Natural killer cell (primary cell): ENCODE measurements around the gene FRMD3. TPM values are rescaled to one million over a fixed set of nuclear protein-coding genes. Genes with fewer than 3 reads are reported as not detected.

Experiments
- ATAC-seq, 3 donors: fragments of 150-1000 bp in 2 of 3; fragments of 200-7000 bp in 1 of 3; cut with Tn5 transposase; 1 replicate in 1 of 3; 2 replicates in 2 of 3; pipeline ENCODE4 v1.10.0; 2021; ENCODE audit warnings: mild to moderate bottlenecking in 2 of 3, moderate library complexity in 2 of 3
- DNase-seq, 2 donors: peaks; one replicate each; pipeline versions ENCODE4 v3.0.0 to v3.0.0-alpha.2; 2013 to 2021; ENCODE audit warnings: mixed read lengths in 1 of 2
- H3K27ac ChIP-seq: one replicate; pipeline ENCODE4 v1.5.1; 2013; ENCODE audit warnings: mild to moderate bottlenecking, low read length
- H3K27me3 ChIP-seq: one replicate; pipeline ENCODE4 v1.6.1; 2013; ENCODE audit warnings: low read length; ENCODE audit not compliant: control insufficient read depth, insufficient read depth
- H3K36me3 ChIP-seq: one replicate; pipeline ENCODE4 v1.6.1; 2013; ENCODE audit warnings: low read length; ENCODE audit not compliant: control insufficient read depth, insufficient read depth
- H3K4me1 ChIP-seq: one replicate; pipeline ENCODE4 v1.6.1; 2013; ENCODE audit warnings: low read length; ENCODE audit not compliant: control insufficient read depth, insufficient read depth
- H3K4me3 ChIP-seq: one replicate; pipeline ENCODE4 v1.5.1; 2013; ENCODE audit warnings: low read length
- H3K9me3 ChIP-seq: one replicate; pipeline ENCODE4 v1.6.1; 2013; ENCODE audit warnings: low read length; ENCODE audit not compliant: control insufficient read depth, insufficient read depth
- H3K27ac Mint-ChIP-seq, 2 donors: one replicate each; pipeline ENCODE4 v1.8.0; 2022; ENCODE audit warnings: mild to moderate bottlenecking in 2 of 2, mixed read lengths in 2 of 2, moderate library complexity in 1 of 2
- H3K27me3 Mint-ChIP-seq, 2 donors: one replicate each; pipeline ENCODE4 v1.8.0; 2022; ENCODE audit warnings: low read depth in 2 of 2, mixed read lengths in 2 of 2
- H3K36me3 Mint-ChIP-seq: one replicate; pipeline ENCODE4 v1.8.0; 2022; ENCODE audit warnings: mixed read lengths
- H3K4me1 Mint-ChIP-seq, 2 donors: one replicate each; pipeline ENCODE4 v1.8.0; 2022; ENCODE audit warnings: mixed read lengths in 2 of 2
- H3K4me3 Mint-ChIP-seq: one replicate; pipeline ENCODE4 v1.8.0; 2022; ENCODE audit warnings: mild to moderate bottlenecking, moderate library complexity, mixed read lengths
- H3K9me3 Mint-ChIP-seq, 2 donors: one replicate each; pipeline ENCODE4 v1.8.0; 2022; ENCODE audit warnings: mixed read lengths in 2 of 2
- CTCF ChIP-seq: fragments of 200-600 bp; IDR thresholded peaks from one replicate; pipeline ENCODE4 v1.8.0; 2022; ENCODE audit warnings: antibody characterized with exemption
- WGBS: methylation state at CpG from one replicate; pipeline ENCODE4 v1.1.7; 2013; ENCODE audit warnings: missing lambda C conversion rate; ENCODE audit not compliant: insufficient coverage; 5-methylcytosine and 5-hydroxymethylcytosine counted together
- intact Hi-C: fragments of 100-400 bp; cut with micrococcal nuclease; formaldehyde crosslinking; loops from one replicate; pipeline ENCODE4 v1.14.2; 2022
- total RNA-seq, 4 donors: library from RNA; stranded (reverse); fragments of 120-200 nt in 1 of 4; gene quantifications; one replicate each; pipeline versions ENCODE4 v1.2.3 to v1.2.4, GENCODE V29; 2013 to 2022

FRMD3 gene
- total RNA-seq, 3 donors from 2014 or later (not counting 1 experiment from before 2014, with no cell fraction given) = 1.2 to 2.4 (median 2.1) TPM

GRCh38 chr9:83444110-83444509, 94.1 kb downstream of the FRMD3 start:
- no peak overlapping the region for H3K27ac ChIP-seq
- no peak overlapping the region for H3K27ac Mint-ChIP-seq
- no peak for TF ChIP-seq CTCF
- H3K4me3 ChIP-seq = no peak overlapping the region
- H3K4me1 Mint-ChIP-seq = no peaks in the 10 kb centered on the region
- no peaks in the 10 kb centered on the region for H3K27me3 Mint-ChIP-seq
- ATAC-seq (no peak), DNase-seq (no peak)
- whole genome bisulfite sequencing = 85% methylated on average over 4 of the region's 4 CpGs
- no peaks in the 10 kb centered on the region for H3K4me1 ChIP-seq
- intact Hi-C loops = no loop called here
- no peaks in the 10 kb centered on the region for H3K9me3 Mint-ChIP-seq
- no peaks in the 10 kb centered on the region for H3K36me3 Mint-ChIP-seq
- H3K4me3 Mint-ChIP-seq = no peak overlapping the region
- H3K27me3 ChIP-seq = no peaks in the 10 kb centered on the region
- no peaks in the 10 kb centered on the region for H3K9me3 ChIP-seq
- no peaks in the 10 kb centered on the region for H3K36me3 ChIP-seq

GRCh38 chr9:83441390-83441789, 96.8 kb downstream of the FRMD3 start:
- no peaks in the 10 kb centered on the region for H3K4me1 ChIP-seq
- no peak for TF ChIP-seq CTCF
- H3K27me3 ChIP-seq = no peaks in the 10 kb centered on the region
- no peak overlapping the region for H3K4me3 Mint-ChIP-seq
- H3K27me3 Mint-ChIP-seq = no peaks in the 10 kb centered on the region
- no peaks in the 10 kb centered on the region for H3K9me3 ChIP-seq
- H3K9me3 Mint-ChIP-seq = no peaks in the 10 kb centered on the region
- H3K27ac Mint-ChIP-seq = no peak overlapping the region
- no peak for ATAC-seq
- WGBS = 83% methylated on average over 2 of the region's 3 CpGs
- H3K36me3 ChIP-seq = no peaks in the 10 kb centered on the region
- H3K4me1 Mint-ChIP-seq = no peaks in the 10 kb centered on the region
- H3K4me3 ChIP-seq = no peak overlapping the region
- DNase-seq = no peak
- H3K27ac ChIP-seq = no peak overlapping the region
- intact Hi-C loops = no loop called here
- H3K36me3 Mint-ChIP-seq = no peaks in the 10 kb centered on the region

DNA sequence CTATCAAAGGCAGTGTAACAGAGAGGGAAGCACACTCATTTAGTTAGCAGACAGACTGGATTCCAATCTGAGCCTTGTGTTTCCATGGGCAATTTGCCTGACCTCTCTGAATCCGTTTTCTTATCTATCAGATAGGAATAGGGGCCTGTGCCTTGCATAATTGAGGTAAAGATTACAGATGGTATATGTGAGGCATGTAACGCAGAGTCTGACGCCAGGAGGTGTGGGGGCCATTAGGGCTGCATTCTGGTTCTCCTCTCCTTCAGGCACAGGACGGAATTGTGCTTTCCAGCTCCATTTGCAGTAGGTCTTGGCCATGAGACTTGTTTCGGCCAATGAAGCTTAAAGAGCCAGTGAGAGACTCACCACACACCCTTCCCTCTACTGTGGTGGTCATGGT, 97.6 kb downstream of the FRMD3 start:
- no peaks in the 10 kb centered on the region for H3K9me3 ChIP-seq
- Mint-ChIP-seq H3K4me3 (no peak overlapping the region), H3K27me3 (no peaks in the 10 kb centered on the region), H3K9me3 (no peaks in the 10 kb centered on the region), H3K27ac (no peak overlapping the region), H3K4me1 (no peaks in the 10 kb centered on the region), H3K36me3 (no peaks in the 10 kb centered on the region)
- no peaks in the 10 kb centered on the region for H3K27me3 ChIP-seq
- TF ChIP-seq CTCF = no peak
- intact Hi-C loops = no loop called here
- ATAC-seq (no peak), DNase-seq (no peak)
- no peak overlapping the region for H3K27ac ChIP-seq
- H3K4me1 ChIP-seq = no peaks in the 10 kb centered on the region
- H3K36me3 ChIP-seq = no peaks in the 10 kb centered on the region
- H3K4me3 ChIP-seq = no peak overlapping the region
- WGBS = 87% methylated on average over 5 of the region's 5 CpGs

GRCh38 chr9:83435301-83435700, 102.9 kb downstream of the FRMD3 start:
- no peaks in the 10 kb centered on the region for H3K27me3 Mint-ChIP-seq
- no peaks in the 10 kb centered on the region for H3K36me3 Mint-ChIP-seq
- no peaks in the 10 kb centered on the region for H3K9me3 Mint-ChIP-seq
- intact Hi-C loops = no loop called here
- no peak for ATAC-seq
- Histone ChIP-seq H3K9me3 (no peaks in the 10 kb centered on the region), H3K27ac (no peak overlapping the region), H3K27me3 (no peaks in the 10 kb centered on the region), H3K4me3 (no peak overlapping the region), H3K4me1 (no peaks in the 10 kb centered on the region), H3K36me3 (no peaks in the 10 kb centered on the region)
- no peaks in the 10 kb centered on the region for H3K4me1 Mint-ChIP-seq
- H3K4me3 Mint-ChIP-seq = no peak overlapping the region
- H3K27ac Mint-ChIP-seq = no peak overlapping the region
- DNase-seq = no peak
- TF ChIP-seq CTCF = no peak
- 70% methylated on average over 4 of the region's 4 CpGs for WGBS
